Urinary bladder (tissue), 4 donors: ENCODE data around the gene TRAP1. TPM values are rescaled to one million over a fixed set of nuclear protein-coding genes. Genes with fewer than 3 reads are reported as not detected.
"Not testable (repeated sequence)": the region's sequence is repeated elsewhere in the genome, so short reads cannot be mapped to it uniquely, and the experiment has no call there.

Experiments used
- DNase-seq: peaks from one replicate; pipeline ENCODE4 v3.0.0-alpha.2; 2015; ENCODE audit errors: extremely low spot score
- H3K27ac ChIP-seq: one replicate; pipeline ENCODE4 v1.5.1; 2013; ENCODE audit warnings: low read depth, mild to moderate bottlenecking, moderate library complexity
- H3K36me3 ChIP-seq: one replicate; pipeline ENCODE4 v1.6.1; 2013; ENCODE audit warnings: mild to moderate bottlenecking, moderate library complexity; ENCODE audit not compliant: insufficient read depth
- H3K4me1 ChIP-seq: one replicate; pipeline ENCODE4 v1.6.1; 2013; ENCODE audit warnings: mild to moderate bottlenecking, moderate library complexity; ENCODE audit not compliant: insufficient read depth
- H3K4me3 ChIP-seq: one replicate; pipeline ENCODE4 v1.5.1; 2013; ENCODE audit warnings: low read depth, low read length
- WGBS: extraction: QIAGEN DNeasy Blood & Tissue Kit; methylation state at CpG from one replicate; pipeline ENCODE4 v1.1.7; 2013; 5-methylcytosine and 5-hydroxymethylcytosine counted together
- polyA plus RNA-seq: library from polyadenylated mRNA; stranded (reverse); fragments of 200-250 nt; gene quantifications from one replicate; pipeline ENCODE4 v1.2.3, GENCODE V29; 2013
- total RNA-seq: library from RNA; depleted of rRNA; stranded (reverse); fragments of >200 nt; gene quantifications from one replicate; pipeline ENCODE4 v1.2.3, GENCODE V29; 2014
- donor health status: healthy with polysubstance abuse.
- donor health status: healthy.

The TRAP1 gene
- total and polyA plus RNA-seq, 2 donors, result 43.1 to 64.1 TPM

GRCh38 chr16:3638916-3639644, 78.2 kb downstream of the TRAP1 start:
- no peak overlapping the region for H3K4me3 ChIP-seq
- H3K4me1 ChIP-seq, result peaks cover 4% of the 10 kb centered on the region
- WGBS, result 86% methylated on average over 13 of the region's 13 CpGs
- H3K27ac ChIP-seq, result no peak overlapping the region
- H3K36me3 ChIP-seq, result peaks cover 2% of the 10 kb centered on the region
- DNase-seq, result no peak

- peaks cover 2% of the 10 kb centered on the region for H3K4me1 ChIP-seq
- 58% methylated on average over 3 of the region's 3 CpGs for WGBS
- DNase-seq, result no peak
- H3K27ac ChIP-seq, result no peak overlapping the region
- no peaks in the 10 kb centered on the region for H3K36me3 ChIP-seq
- H3K4me3 ChIP-seq, result no peak overlapping the region
Measured at GRCh38 chr16:3637371-3637923, 79.9 kb downstream of the TRAP1 start.

GRCh38 chr16:3625911-3626732, 91.2 kb downstream of the TRAP1 start:
- no peak overlapping the region for H3K4me3 ChIP-seq
- WGBS, result 83% methylated on average over 4 of the region's 4 CpGs
- H3K36me3 ChIP-seq, result no peaks in the 10 kb centered on the region
- DNase-seq, result no peak
- no peak overlapping the region for H3K27ac ChIP-seq
- no peaks in the 10 kb centered on the region for H3K4me1 ChIP-seq

- no peak for DNase-seq
- WGBS, result 94% methylated on average over 5 of the region's 5 CpGs
- Histone ChIP-seq H3K27ac (no peak overlapping the region), H3K4me3 (no peak overlapping the region), H3K36me3 (no peaks in the 10 kb centered on the region), H3K4me1 (no peaks in the 10 kb centered on the region)
Measured at GRCh38 chr16:3625331-3625730, 92.0 kb downstream of the TRAP1 start.

- H3K4me3 ChIP-seq, result no peak overlapping the region
- H3K4me1 ChIP-seq, result no peaks in the 10 kb centered on the region
- 92% methylated on average over 3 of the region's 3 CpGs for WGBS
- no peak overlapping the region for H3K27ac ChIP-seq
- DNase-seq, result no peak
- H3K36me3 ChIP-seq, result no peaks in the 10 kb centered on the region
Measured at GRCh38 chr16:3623642-3624041, 93.7 kb downstream of the TRAP1 start.

GRCh38 chr16:3618769-3619141, 98.6 kb downstream of the TRAP1 start:
- DNase-seq, result no peak
- 84% methylated on average over 3 of the region's 3 CpGs for WGBS
- no peaks in the 10 kb centered on the region for H3K4me1 ChIP-seq

GRCh38 chr16:3612510-3613466, 104.5 kb downstream of the TRAP1 start:
- DNase-seq, result no peak

More at GRCh38 chr16:3618769-3619141, 98.6 kb downstream of the TRAP1 start:
- no peak overlapping the region for H3K4me3 ChIP-seq
- H3K27ac ChIP-seq, result no peak overlapping the region
- no peaks in the 10 kb centered on the region for H3K36me3 ChIP-seq

GRCh38 chr16:3611146-3611975, 106.0 kb downstream of the TRAP1 start, which contains the start of gene SLX4:
SLX4 (minus strand) TSS chr16:3611606; CDS start chr16:3608964, 2,642 bp downstream.
- H3K27ac ChIP-seq, result peak within 1 kb of the TSS; percentile 64
- whole genome bisulfite sequencing, result under 1% methylated on average over 86 of the region's 86 CpGs
- no peaks in the 10 kb centered on the region for H3K4me1 ChIP-seq
- H3K36me3 ChIP-seq, result no peaks in the 10 kb centered on the region
- DNase-seq, result peak; percentile 65
- H3K4me3 ChIP-seq, result peak within 1 kb of the TSS; percentile 62

More at GRCh38 chr16:3612510-3613466, 104.5 kb downstream of the TRAP1 start:
- peak overlapping the region; percentile 62 for H3K4me3 ChIP-seq
- no peaks in the 10 kb centered on the region for H3K36me3 ChIP-seq
- 70% methylated on average over 34 of the region's 34 CpGs for WGBS
- no peaks in the 10 kb centered on the region for H3K4me1 ChIP-seq
- no peak overlapping the region for H3K27ac ChIP-seq

GRCh38 chr16:3610698-3611145, 106.6 kb downstream of the TRAP1 start:
- no peak for DNase-seq
- Histone ChIP-seq H3K4me1 (no peaks in the 10 kb centered on the region), H3K36me3 (no peaks in the 10 kb centered on the region), H3K4me3 (peak overlapping the region; percentile 62), H3K27ac (peak overlapping the region; percentile 64)
- WGBS, result 3% methylated on average over 10 of the region's 10 CpGs

- no peaks in the 10 kb centered on the region for H3K4me1 ChIP-seq
- no peaks in the 10 kb centered on the region for H3K36me3 ChIP-seq
- 58% methylated on average over 14 of the region's 14 CpGs for WGBS
- H3K27ac ChIP-seq, result no peak overlapping the region
- H3K4me3 ChIP-seq, result no peak overlapping the region
- no peak for DNase-seq
Measured at GRCh38 chr16:3609895-3610697, 107.2 kb downstream of the TRAP1 start.

GRCh38 chr16:3608976-3609375, 108.3 kb downstream of the TRAP1 start:
- WGBS, result 94% methylated on average over 13 of the region's 13 CpGs
- DNase-seq, result not testable (repeated sequence)

GRCh38 chr16:3608069-3608468, 109.3 kb downstream of the TRAP1 start:
- Histone ChIP-seq H3K4me3 (no peak overlapping the region), H3K36me3 (no peaks in the 10 kb centered on the region), H3K4me1 (no peaks in the 10 kb centered on the region), H3K27ac (no peak overlapping the region)
- DNase-seq, result no peak
- WGBS, result 84% methylated on average over 5 of the region's 5 CpGs

More at GRCh38 chr16:3608976-3609375, 108.3 kb downstream of the TRAP1 start:
- not testable (repeated sequence) for H3K4me1 ChIP-seq, H3K4me3 ChIP-seq, H3K36me3 ChIP-seq, H3K27ac ChIP-seq
